BE2C (cell line): ENCODE results near the gene MAL.

Experiments
- DNase-seq: peaks from one replicate; pipeline ENCODE4 v3.0.0-alpha.2; 2020
- H3K27me3 ChIP-seq: fragments of 250-450 bp; sonication (Bioruptor Pico); 2 replicates; pipeline ENCODE4 v1.5.1; 2020; ENCODE audit warnings: mild to moderate bottlenecking
- H3K36me3 ChIP-seq: fragments of 250-450 bp; sonication (Bioruptor Pico); 2 replicates; pipeline ENCODE4 v1.5.1; 2020; ENCODE audit warnings: mild to moderate bottlenecking
- H3K4me1 ChIP-seq: fragments of 250-450 bp; sonication (Bioruptor Pico); 2 replicates; pipeline ENCODE4 v1.5.1; 2020
- H3K4me3 ChIP-seq: 2 replicates; pipeline ENCODE4 v1.5.1; 2011; ENCODE audit warnings: low read depth, low read length
- H3K9me3 ChIP-seq: fragments of 250-450 bp; sonication (Bioruptor Pico); 2 replicates; pipeline ENCODE4 v1.5.1; 2020
- TF ChIP-seq, protein P1 (sequence below): IDR thresholded peaks from 2 replicates; pipeline ENCODE4 v1.5.1; 2012; ENCODE audit warnings: mild to moderate bottlenecking, low read depth, low read length

Gene MAL

GRCh38 chr2:95001051-95001562 lies 24.4 kb upstream of the MAL start:
- H3K36me3 ChIP-seq: no peaks in the 10 kb centered on the region
- H3K4me3 ChIP-seq: no peak overlapping the region
- no peak for DNase-seq
- H3K4me1 ChIP-seq: no peaks in the 10 kb centered on the region
- no peaks in the 10 kb centered on the region for H3K9me3 ChIP-seq
- TF ChIP-seq, protein P1, sequence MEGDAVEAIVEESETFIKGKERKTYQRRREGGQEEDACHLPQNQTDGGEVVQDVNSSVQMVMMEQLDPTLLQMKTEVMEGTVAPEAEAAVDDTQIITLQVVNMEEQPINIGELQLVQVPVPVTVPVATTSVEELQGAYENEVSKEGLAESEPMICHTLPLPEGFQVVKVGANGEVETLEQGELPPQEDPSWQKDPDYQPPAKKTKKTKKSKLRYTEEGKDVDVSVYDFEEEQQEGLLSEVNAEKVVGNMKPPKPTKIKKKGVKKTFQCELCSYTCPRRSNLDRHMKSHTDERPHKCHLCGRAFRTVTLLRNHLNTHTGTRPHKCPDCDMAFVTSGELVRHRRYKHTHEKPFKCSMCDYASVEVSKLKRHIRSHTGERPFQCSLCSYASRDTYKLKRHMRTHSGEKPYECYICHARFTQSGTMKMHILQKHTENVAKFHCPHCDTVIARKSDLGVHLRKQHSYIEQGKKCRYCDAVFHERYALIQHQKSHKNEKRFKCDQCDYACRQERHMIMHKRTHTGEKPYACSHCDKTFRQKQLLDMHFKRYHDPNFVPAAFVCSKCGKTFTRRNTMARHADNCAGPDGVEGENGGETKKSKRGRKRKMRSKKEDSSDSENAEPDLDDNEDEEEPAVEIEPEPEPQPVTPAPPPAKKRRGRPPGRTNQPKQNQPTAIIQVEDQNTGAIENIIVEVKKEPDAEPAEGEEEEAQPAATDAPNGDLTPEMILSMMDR: no peak
- no peaks in the 10 kb centered on the region for H3K27me3 ChIP-seq

DNA sequence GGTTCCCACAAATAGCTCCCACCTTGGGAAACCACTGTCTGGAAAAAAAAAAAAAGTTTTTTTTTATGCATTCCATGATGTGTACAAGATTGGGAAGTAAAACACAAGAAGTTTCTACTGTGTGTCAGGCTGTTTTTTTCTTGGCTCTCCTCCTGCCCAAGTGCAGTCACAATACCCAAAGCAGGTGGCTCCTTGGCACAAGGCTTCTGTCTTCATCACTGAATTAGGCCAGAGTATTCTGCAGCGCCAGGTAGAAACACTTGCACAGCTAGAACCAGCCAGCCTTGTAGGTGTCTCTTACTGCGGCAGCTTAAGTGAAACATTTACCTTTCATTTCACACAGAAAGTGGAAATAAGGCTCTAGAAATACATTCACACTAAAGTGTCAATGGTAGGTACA lies 23.8 kb upstream of the MAL start:
- TF ChIP-seq, protein P1: no peak
- Histone ChIP-seq H3K36me3 (no peaks in the 10 kb centered on the region), H3K4me1 (no peaks in the 10 kb centered on the region), H3K27me3 (no peaks in the 10 kb centered on the region), H3K4me3 (no peak overlapping the region), H3K9me3 (no peaks in the 10 kb centered on the region)
- no peak for DNase-seq

GRCh38 chr2:95002498-95002897 lies 23.0 kb upstream of the MAL start:
- Histone ChIP-seq H3K27me3 (no peaks in the 10 kb centered on the region), H3K9me3 (no peaks in the 10 kb centered on the region), H3K4me1 (no peaks in the 10 kb centered on the region), H3K4me3 (no peak overlapping the region), H3K36me3 (no peaks in the 10 kb centered on the region)
- TF ChIP-seq, protein P1: no peak
- no peak for DNase-seq

- TF ChIP-seq, protein P1: no peak
- Histone ChIP-seq H3K4me1 (no peaks in the 10 kb centered on the region), H3K27me3 (no peaks in the 10 kb centered on the region), H3K9me3 (no peaks in the 10 kb centered on the region), H3K36me3 (no peaks in the 10 kb centered on the region), H3K4me3 (no peak overlapping the region)
- no peak for DNase-seq
Observed at GRCh38 chr2:95004287-95004686, 21.2 kb upstream of the MAL start.

DNA sequence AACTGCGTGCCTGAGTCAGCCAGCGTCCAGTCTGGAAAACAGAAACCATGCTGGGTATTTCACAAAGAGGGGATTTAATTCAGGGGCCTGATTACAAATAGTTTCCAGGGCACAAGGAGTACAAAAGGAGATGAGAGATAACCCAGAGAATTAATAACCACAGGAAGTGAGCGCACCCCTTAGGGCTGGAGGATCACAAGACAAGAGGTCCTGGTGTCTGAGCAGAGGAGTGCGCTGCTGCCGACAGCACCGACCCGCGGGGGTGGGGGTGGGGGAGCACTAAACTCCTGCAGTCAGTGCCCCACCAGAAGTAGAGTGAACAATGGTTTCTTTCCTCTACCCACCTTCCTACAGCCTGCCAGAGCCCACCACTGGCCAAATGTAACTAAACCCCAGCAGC lies 20.8 kb upstream of the MAL start:
- TF ChIP-seq, protein P1: no peak
- no peak overlapping the region for H3K4me3 ChIP-seq
- DNase-seq: no peak
- no peaks in the 10 kb centered on the region for H3K9me3 ChIP-seq
- H3K27me3 ChIP-seq: no peaks in the 10 kb centered on the region
- H3K36me3 ChIP-seq: no peaks in the 10 kb centered on the region
- H3K4me1 ChIP-seq: no peaks in the 10 kb centered on the region

GRCh38 chr2:95005726-95006125 lies 19.8 kb upstream of the MAL start:
- Histone ChIP-seq H3K4me1 (no peaks in the 10 kb centered on the region), H3K9me3 (no peaks in the 10 kb centered on the region), H3K4me3 (no peak overlapping the region), H3K36me3 (no peaks in the 10 kb centered on the region), H3K27me3 (no peaks in the 10 kb centered on the region)
- TF ChIP-seq, protein P1: no peak
- no peak for DNase-seq
